Measurements from ENCODE around the gene SLC48A1. TPM values are rescaled to one million over a fixed set of nuclear protein-coding genes. Genes with fewer than 3 reads are reported as not detected.

Gene SLC48A1
- total RNA-seq, 1 donor from 2014 or later, result 19.7 TPM

DNA sequence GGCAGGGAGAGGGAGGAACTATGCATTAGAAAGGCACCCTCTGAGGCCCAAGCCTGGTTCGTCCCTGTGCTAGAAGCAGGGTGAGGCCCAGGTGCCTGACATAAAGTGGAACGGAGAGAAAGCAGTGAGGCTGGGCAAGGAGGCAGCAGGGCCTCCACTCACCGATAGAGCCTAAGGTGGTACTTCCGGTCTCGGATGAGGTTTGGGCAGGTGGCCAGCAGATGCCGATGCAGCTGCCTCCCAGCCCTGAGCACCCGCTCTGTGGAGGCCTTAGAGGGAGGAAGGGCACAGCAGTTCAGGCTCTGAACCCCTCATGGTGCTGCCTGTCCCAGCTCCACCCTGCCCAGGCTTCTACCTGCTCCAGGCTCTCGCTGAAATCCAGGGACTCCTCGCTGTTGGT lies 21.5 kb upstream of the SLC48A1 start:
- DNase-seq (ENCODE audit: extremely low spot score, unreplicated experiment), result no peak
- Mint-ChIP-seq H3K36me3 (no peaks in the 10 kb centered on the region), H3K27me3 (no peaks in the 10 kb centered on the region), H3K4me1 (ENCODE audit: unreplicated experiment) (peaks cover 36% of the 10 kb centered on the region), H3K9me3 (no peaks in the 10 kb centered on the region), H3K27ac (no peak overlapping the region), H3K4me3 (no peak overlapping the region)
- TF ChIP-seq, protein P1, sequence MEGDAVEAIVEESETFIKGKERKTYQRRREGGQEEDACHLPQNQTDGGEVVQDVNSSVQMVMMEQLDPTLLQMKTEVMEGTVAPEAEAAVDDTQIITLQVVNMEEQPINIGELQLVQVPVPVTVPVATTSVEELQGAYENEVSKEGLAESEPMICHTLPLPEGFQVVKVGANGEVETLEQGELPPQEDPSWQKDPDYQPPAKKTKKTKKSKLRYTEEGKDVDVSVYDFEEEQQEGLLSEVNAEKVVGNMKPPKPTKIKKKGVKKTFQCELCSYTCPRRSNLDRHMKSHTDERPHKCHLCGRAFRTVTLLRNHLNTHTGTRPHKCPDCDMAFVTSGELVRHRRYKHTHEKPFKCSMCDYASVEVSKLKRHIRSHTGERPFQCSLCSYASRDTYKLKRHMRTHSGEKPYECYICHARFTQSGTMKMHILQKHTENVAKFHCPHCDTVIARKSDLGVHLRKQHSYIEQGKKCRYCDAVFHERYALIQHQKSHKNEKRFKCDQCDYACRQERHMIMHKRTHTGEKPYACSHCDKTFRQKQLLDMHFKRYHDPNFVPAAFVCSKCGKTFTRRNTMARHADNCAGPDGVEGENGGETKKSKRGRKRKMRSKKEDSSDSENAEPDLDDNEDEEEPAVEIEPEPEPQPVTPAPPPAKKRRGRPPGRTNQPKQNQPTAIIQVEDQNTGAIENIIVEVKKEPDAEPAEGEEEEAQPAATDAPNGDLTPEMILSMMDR (conservative IDR thresholded peaks at IDR 0.05), result no peak

DNA sequence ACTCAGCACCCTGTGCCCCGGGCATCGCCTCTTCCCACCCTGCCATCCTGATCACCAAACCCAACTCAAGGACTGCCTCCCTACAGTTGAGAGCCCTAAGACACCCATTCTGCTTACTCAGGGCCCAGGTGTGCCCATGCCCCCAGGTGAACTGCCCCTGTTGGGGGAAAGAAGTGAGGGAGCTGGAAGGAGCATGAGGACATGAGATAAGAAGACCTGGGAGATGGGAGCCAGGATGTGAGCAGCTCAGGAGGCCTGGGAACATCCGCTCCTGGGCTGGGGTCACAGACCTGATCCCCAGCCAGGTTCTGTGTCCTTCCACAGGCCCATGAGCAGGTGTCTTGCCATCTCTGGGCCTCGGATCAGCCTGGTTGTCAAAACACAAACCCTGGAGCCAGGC lies 20.9 kb upstream of the SLC48A1 start:
- no peaks in the 10 kb centered on the region for H3K27me3 Mint-ChIP-seq
- no peaks in the 10 kb centered on the region for H3K36me3 Mint-ChIP-seq
- H3K27ac Mint-ChIP-seq, result no peak overlapping the region
- no peak overlapping the region for H3K4me3 Mint-ChIP-seq
- DNase-seq (ENCODE audit: extremely low spot score, unreplicated experiment), result no peak
- peaks cover 39% of the 10 kb centered on the region for H3K4me1 Mint-ChIP-seq (ENCODE audit: unreplicated experiment)
- TF ChIP-seq, protein P1 (conservative IDR thresholded peaks at IDR 0.05), result no peak
- no peaks in the 10 kb centered on the region for H3K9me3 Mint-ChIP-seq

DNA sequence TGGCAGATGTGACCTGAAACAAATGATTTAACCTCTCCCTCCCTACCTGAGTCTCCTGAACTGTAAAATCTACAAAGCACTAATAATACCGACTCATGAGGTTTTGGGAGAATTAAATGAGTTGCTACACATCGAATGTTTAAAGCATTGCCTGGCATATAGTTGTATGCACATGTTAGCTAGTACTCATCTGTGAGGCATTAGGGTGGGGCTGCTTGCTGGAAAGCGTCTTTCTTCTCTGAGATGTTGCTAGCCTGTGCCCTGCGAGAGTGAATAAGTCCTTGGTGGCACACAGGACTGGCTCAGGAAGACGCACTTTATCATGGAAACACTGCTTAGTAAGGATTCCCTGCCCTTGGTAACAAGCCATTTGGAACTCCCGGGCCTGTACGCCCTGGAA lies 20.5 kb upstream of the SLC48A1 start:
- no peak for DNase-seq (ENCODE audit: extremely low spot score, unreplicated experiment)
- Mint-ChIP-seq H3K4me3 (no peak overlapping the region), H3K4me1 (ENCODE audit: unreplicated experiment) (peaks cover 44% of the 10 kb centered on the region)

DNA sequence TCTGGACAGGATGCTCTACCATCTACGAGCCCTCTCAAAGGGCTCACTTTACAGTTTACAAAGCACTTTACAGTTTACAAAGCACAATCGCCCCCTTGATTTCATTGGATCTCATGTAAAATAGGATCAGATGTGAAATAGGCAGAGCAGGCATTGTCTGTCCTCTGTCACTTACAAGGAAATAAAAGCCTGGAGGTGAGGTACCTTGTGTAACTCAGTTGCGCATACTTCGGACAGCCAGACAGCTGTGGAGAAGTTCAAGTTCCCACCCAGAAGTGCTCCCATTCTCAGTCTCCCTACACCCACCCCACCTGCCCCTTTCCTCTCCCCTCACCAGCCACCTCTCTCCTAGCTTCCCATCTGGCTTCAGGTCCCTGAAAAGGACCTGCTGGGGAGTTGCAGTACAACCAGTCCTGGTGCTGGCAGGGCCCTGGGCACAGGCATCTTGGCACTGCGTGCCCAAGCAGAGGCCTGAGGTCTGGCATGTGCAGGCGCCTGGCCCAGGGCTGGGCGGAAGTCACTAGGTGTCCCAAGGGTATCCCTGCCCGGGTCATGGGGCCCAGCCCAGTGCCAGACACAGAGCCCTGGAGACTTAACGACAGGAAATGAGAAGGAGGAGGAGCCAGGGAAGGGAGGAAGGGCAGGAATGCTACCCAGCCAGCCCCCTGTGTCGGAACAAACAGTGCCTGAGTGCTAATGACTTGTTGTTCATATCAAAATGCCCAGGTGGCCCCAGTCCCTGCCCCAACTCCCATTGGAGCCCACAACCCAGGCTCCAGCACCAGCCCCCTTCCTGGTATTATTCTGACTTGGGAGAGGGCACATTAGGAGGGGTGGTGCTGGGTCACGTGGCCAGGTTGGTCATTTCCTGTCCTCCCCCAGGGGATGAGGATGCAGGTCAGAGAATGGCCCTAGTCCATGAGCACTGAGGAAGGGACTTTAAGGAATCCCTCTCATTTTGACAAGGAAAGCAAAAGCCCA lies 19.7 kb upstream of the SLC48A1 start:
- H3K36me3 Mint-ChIP-seq, result no peaks in the 10 kb centered on the region
- peaks cover 44% of the 10 kb centered on the region for H3K4me1 Mint-ChIP-seq (ENCODE audit: unreplicated experiment)
- DNase-seq (ENCODE audit: extremely low spot score, unreplicated experiment), result no peak
- peak overlapping the region; percentile 91 for H3K27ac Mint-ChIP-seq
- H3K27me3 Mint-ChIP-seq, result no peaks in the 10 kb centered on the region
- TF ChIP-seq, protein P1 (conservative IDR thresholded peaks at IDR 0.05), result no peak
- H3K4me3 Mint-ChIP-seq, result peak overlapping the region; percentile 64
- no peaks in the 10 kb centered on the region for H3K9me3 Mint-ChIP-seq

More for the DNA sequence above, 20.5 kb upstream of the SLC48A1 start:
- TF ChIP-seq, protein P1 (conservative IDR thresholded peaks at IDR 0.05), result no peak
- no peaks in the 10 kb centered on the region for H3K36me3 Mint-ChIP-seq
- H3K27ac Mint-ChIP-seq, result peak overlapping the region; percentile 91
- H3K27me3 Mint-ChIP-seq, result no peaks in the 10 kb centered on the region
- H3K9me3 Mint-ChIP-seq, result no peaks in the 10 kb centered on the region

- no peak for DNase-seq (ENCODE audit: extremely low spot score, unreplicated experiment)
- H3K27me3 Mint-ChIP-seq, result no peaks in the 10 kb centered on the region
- H3K4me3 Mint-ChIP-seq, result peak overlapping the region; percentile 34
- no peaks in the 10 kb centered on the region for H3K36me3 Mint-ChIP-seq
- no peaks in the 10 kb centered on the region for H3K9me3 Mint-ChIP-seq
- TF ChIP-seq, protein P1 (conservative IDR thresholded peaks at IDR 0.05), result no peak
- H3K4me1 Mint-ChIP-seq (ENCODE audit: unreplicated experiment), result peaks cover 44% of the 10 kb centered on the region
- H3K27ac Mint-ChIP-seq, result peak overlapping the region; percentile 52
These were observed 18.9 kb upstream of the SLC48A1 start for GRCh38 chr12:47754126-47754525.
